Measurements from ENCODE around the gene PDIA5. TPM values are rescaled to one million over a fixed set of nuclear protein-coding genes. Genes with fewer than 3 reads are reported as not detected.

The PDIA5 gene
- total RNA-seq, 1 donor from 2014 or later = 23.4 TPM

DNA sequence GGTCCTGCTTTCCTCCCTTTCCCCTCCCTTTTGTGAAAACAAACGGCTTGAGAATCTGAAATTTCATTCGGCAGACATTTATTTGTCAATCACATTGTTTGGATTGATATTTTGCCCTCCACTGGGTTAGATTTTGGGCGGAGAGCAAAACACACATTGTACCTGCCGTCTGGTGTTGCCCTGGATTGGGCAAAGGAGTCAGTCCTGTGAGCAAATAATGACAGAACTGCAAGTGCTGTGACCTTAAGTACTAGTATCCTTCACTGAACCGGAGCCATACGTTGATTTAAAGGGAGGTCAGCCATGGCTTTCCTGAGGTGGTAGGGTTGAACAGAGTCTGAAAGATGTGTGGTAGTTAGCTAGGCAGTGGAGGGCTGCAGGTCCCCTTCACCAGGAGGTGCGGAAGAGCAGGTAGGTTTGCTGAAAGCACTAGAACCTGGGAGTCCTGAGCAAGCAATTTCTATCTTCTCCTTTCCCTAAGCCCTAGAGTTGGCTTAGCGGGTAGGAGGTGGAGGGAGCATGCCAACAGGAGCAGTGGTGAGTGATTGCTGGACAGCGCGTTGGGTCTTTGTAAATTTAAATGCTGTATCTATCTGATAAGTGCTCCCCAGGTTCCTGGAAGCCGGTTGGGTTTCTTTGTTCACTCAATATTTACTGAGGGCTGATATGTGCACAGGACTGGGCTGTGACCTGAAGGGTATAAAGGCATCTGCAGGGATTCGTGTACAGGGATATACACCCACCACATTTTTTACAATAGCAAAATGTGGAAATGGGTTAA lies 2.0 kb downstream of the PDIA5 start:
- intact Hi-C loops (cut with micrococcal nuclease) = loop anchor here (5.0 kb wide), 1 partner anchor 514 kb away; no protein-coding TSS in a partner anchor

DNA sequence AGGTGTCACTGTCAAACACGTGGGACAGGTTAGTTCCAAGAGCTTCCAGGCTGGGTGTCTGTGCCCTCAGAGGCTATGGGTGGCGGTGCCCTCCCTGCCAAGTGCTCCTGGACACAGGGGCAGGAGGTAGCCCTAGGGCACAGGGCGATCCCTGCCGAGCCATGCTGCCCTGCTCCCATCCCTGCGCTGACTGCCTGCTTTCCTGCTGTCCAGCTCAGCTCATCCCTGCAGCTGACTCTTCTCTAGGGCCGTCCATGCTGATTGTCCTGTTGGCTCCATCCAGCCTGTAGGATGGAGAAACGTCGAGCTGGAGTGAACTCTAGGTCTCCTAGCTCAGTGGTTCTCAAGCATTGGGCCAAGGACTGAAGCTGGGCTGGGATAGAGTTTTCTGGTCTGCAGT lies 3.7 kb downstream of the PDIA5 start:
- intact Hi-C loops (cut with micrococcal nuclease) = no loop called here

DNA sequence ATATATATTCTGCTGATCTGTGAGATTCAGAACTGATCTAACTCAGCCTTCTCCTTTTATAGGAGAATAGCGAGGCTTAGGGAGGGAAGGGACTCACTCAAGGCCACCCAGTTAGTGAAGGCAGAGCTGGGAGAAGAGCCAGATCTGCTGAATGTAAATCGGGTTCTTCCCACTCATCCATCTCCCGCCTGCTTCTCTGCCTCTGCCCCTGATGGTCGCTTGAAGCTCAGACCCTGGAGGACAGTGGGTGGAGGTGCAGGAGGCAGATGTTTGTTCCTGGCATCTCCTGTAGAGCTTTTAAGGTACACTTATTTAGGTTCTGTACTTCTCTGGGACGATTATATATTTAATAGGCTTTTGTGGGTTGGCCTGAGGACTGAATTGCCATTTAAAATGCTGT lies 4.3 kb downstream of the PDIA5 start:
- intact Hi-C loops (cut with micrococcal nuclease) = no loop called here

DNA sequence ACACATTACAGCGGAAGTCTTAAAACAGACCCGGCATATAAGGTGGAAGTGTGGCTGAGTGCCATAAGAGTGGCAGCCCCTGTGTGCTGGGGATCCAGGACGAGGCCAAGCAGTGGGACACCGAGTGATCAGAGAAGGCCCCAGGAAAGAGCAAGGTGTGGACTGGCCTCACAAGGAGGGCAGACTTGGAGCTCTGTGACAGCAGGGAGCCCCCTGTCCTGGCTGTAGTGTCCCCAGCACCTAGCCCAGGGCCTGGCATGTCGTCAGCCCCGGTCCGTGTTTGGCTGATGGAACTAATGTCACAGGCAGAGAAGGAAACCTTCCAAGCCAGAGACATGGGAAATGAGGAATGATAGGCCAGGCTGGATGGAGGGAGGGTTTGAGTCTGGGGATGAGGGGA lies 4.8 kb downstream of the PDIA5 start:
- intact Hi-C loops (cut with micrococcal nuclease) = no loop called here

DNA sequence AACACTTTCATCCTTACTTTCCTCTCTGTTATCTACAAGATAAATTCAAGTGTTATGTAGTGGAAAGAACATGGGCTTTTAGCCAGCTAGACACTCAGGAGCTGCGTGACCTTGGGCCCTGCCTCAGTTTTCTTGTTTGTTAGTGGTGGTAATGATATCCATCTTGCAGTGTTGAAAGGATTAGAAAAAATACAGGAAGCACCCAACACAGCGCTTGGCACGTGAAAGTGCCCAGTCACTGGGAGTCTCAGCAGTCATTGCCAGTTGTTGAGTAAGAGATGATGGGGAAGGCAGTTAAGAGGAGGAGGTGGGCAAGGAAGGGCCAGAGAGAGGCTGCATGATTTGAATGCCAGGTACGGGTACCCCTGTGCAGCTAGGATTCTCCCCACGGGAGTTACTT lies 5.3 kb downstream of the PDIA5 start:
- intact Hi-C loops (cut with micrococcal nuclease) = no loop called here

DNA sequence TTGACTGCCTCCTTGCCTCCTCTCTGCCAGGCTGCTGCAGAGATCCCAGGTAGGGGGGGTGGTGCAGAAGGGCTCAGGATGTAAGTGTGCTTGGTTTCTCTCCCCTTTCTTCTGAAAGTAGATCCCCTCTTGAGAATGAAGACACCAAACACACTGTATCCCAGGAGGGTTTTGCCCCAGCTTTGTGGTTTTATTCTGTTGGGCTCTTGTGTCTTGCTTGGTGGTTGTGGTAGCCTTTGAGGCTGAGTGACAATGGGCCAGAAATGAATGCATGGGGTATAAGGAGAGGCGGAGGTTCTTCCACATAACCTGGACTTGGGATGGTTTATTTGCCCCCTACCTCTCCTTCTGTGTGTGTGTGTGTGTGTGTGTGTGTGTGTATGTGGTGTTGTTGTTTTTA lies 5.7 kb downstream of the PDIA5 start:
- intact Hi-C loops (cut with micrococcal nuclease) = no loop called here

DNA sequence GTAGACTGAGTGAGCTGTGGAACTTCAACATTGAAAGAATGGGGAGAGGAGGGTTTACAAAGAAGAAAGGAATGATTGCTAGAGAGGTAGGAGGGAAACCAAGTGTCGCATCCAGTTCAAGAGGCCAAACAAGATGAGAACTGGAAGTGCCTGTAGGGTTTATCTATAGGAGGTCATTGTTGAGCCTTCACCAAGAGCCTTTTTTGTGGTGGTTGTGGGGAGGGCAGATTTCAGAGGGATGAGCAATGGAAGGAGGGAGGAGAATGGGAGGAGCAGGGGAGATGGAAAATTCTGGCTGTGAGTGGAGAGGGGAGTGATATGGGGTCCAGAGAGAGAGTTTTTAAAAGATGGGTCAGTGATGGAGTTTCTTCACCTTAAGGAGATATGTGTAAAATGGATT lies 8.5 kb downstream of the PDIA5 start:
- intact Hi-C loops (cut with micrococcal nuclease) = no loop called here

DNA sequence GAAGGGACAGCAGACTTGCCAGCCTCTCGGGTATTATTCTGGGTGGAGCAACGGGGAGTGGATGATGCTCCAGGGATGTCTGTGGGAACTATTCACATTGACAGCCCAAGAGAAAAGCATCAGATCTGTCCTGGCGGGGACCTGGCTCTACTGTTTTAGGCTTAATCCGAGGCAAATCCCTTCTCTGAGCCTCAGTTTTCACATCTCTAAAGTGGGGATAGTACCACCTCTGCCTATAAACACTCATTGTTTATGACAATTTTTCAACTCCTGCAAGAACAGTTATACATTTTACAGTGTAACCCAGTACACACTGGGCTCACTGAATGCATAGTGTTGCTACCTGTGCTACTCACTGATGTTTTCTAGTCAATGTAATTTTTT lies 9.3 kb downstream of the PDIA5 start:
- intact Hi-C loops (cut with micrococcal nuclease) = no loop called here

DNA sequence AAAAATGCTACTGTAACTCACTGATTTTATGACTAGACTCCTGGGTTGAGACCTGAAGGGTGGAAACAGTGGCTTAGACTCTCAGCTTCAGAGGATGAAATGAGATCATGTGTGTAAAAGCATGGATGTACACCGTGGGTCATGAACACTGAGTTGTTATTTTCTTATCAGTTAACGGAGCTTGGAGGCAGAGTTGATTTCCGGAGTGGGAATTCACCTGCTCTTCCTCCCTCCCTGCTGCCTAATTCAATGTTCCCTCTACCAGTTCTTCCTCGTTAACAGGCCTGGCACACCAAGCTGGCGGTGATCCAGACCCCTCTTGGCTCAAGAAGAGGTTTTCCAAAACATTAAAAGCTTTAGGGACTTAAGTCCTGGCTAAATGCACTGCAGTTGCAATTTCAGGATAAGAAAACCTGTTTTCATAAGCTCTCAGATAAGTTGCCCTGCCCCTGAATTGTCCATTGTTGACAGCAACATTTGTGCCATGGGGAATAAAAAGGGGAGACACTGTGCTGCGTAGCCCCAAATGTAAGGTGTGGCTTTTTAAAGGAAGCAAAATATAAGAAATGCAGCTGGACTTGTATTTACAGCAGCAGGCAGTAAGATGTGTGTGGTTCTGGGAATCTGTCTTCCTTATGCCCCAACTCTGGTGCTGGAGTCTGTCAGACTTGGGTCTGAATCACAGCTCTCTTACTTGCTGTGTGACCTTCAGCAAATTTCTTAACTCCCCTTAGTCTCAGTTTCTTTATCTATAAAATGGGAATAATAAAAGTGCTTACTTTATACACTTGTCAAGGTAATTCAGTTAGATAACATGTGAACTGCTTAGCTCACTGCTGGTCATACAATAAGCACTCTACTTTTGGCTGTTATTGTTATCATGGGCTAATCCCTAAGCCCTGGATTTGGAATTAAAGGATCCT lies 9.9 kb downstream of the PDIA5 start:
- intact Hi-C loops (cut with micrococcal nuclease) = no loop called here

DNA sequence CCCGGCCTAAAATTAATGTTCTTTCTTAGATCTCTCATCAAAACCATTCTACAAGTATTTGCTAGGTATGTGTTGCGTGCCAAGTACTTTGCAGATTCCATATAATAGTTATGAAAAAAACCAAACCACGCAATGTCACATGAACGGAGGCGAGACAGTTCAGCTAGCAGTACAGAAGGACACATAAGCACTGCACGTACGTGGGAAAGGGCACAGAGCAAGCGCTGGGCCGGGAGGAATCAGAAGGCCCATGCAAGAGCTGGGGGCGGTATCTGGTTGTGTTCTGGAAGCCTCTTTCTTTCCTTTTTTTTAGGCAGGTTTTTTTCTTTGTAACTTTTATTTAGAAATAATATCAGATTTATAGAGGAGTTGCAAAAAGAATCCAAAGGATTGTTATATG lies 11.3 kb downstream of the PDIA5 start:
- intact Hi-C loops (cut with micrococcal nuclease) = no loop called here

DNA sequence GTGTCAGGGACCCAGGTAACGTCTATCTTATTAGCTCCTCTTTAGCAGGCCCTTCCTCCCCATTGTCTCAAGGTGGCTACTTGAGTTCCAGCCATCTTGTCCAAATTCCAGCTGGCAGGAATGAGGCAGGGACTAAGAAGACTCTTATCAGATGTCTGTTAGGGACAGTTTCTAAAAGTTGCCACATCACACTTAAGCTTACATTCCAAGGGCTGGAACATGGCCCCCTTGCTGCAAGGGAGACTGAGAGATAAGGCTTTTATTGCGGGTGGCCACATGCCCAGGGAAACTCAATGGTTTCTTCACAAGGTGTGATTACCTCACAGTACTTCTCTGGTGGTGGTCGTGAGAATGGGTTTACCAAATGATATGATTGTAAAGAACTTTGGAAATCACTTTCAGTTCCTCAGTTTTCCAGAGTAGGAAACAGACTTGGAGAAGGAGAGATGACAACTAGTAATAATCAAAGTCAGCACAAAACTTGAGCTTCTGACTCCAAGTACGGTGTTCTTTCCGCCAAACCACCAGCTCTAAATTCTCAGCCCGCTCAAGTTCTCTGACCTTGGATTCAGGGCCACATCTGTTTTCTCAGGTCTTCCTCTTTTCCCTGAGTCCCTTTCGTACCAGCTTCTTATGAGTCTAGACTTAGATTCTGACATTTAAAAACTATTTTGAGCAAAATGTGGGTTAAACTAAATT lies 14.2 kb downstream of the PDIA5 start:
- intact Hi-C loops (cut with micrococcal nuclease) = no loop called here

DNA sequence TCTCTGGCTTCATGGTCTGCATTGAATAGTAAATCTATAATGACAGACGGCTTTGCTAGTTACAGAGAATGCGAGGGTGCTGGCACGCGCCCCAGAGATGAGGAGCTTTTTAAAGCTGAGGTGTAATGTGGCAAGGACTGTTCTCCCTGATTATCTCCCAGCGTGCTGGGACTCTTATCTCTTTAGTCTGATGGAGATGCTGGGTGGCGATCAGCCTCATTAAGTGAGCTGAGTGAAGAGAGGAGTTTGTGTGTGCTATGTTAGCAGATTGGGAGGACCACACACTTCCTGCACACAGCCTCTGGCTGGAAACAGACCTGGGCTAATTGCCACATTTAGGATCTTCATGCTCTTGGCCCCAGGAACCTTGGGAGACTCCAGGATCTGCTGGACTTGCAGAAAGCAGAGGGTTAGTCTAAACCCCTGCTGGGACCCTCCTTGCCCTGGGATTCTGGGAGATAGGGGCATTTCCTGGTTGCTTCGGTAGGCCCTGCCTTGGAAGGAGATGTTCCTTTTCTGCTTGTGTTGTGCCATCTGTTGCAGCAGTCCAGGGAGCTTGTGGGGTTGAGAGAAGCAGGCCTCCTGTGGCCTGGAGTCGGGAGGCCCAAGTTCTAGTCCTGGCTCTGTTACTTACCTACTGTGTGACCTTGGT lies 15.0 kb downstream of the PDIA5 start:
- intact Hi-C loops (cut with micrococcal nuclease) = no loop called here

DNA sequence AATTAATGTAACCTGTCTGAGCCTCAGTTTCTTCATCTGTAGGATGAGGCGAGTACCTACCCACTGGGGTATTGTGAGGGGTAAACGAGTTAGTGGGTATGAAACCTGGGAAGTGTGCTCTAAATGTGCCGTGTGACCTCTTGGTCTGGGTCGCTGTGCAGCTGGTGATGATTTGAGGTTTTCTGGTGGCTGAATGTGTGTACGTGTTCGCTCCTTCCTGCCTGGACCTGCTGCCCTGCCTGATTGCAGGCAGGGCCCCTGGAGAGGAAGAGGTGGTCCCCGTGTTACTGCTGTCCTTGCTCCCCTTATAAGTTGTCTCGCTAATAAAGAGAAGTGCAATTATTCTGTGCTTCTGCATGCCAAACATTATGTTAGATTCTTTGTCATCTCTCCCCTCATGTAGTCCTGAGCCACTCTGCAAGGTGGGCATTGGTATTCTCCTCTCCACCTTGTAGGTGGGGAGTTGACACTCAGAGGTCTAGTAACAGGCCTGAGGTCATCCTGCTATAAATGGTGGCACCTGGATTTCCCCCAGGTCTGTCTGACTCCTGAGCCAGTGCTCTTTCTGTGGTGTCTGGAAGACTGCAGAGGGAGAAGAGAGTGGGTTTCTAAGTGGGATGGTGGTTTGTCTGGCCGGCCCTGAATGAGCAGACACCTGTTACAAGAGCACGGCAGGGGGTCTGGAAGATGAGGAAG lies 15.7 kb downstream of the PDIA5 start:
- intact Hi-C loops (cut with micrococcal nuclease) = no loop called here

DNA sequence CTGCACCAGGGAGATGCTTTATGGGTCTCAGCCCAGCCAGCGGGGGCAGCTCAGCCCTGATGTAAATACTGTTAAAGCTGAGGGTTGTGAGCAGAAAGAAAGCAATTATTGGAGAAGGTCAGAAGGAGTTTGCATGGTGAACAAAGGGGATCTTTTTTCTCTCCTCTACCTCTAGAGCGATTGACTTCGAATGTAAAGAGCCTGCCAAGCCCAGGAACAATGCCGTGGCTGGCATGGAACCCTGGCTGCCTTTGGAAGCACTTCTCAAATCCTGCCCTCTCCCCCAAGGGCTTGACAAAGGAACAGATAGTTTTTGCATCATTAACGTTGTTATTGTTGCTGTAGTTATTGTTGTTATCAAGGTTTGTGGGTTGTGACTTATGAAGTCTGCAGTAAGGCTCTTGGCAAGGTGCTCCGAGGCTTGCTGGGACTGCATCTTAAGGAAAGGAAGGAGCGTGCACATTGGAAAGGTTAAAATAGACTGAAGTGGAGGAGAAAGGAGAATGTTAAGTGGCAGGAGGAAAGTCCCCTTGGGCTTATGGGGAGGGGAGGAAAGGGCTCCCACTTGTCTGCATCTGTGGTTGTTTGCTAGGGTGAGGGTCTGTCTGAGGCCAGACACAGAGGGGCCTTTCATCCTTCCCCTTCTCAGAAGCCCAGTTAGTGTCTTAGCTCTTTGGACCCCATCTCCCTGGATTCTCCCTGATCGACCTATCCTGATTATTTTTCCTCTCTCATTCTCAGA lies 16.7 kb downstream of the PDIA5 start:
- intact Hi-C loops (cut with micrococcal nuclease) = no loop called here

DNA sequence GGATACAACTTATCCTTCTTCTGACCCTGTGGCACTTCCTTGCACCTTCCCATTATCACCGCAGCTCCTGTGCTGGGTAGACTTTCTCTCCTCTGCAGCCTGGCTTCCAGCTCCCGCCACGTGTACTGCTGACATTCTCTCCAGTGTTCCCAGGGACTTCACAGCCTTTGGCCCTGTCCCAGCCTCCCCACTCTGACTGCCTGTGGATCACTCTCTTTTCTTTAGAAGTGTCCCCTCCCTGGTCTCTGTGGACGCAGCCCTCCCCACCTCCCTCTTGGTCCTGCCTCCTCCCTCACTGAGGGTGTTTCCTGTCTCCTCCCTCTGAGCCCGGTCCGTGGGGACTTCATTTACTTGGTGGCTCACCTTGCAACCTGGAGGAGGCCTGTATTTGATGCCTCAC lies 17.4 kb downstream of the PDIA5 start:
- intact Hi-C loops (cut with micrococcal nuclease) = no loop called here

DNA sequence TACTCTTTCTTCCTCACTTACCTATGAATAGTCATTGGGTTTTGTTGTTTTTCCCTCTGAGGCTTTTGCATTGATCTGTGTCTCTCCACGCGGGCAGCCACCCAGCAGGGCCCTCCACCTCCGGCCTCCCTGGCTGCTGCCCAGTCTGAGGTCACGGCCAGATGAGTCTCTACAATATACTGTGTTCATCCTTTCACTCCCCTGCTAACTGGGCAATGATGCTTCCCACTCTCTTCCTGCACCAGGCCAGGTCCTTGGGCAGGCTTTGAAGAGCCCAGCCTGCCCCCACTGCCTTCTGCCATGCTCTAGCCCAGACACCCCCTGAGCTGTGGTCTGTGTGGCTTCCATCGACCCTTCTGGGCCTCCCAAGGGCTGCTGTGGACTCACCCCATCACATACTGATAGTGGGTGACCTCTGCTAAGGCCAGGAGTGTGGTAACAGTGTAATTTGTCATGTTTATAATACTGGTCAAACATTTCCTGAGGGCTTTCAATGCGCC lies 18.0 kb downstream of the PDIA5 start:
- intact Hi-C loops (cut with micrococcal nuclease) = no loop called here

DNA sequence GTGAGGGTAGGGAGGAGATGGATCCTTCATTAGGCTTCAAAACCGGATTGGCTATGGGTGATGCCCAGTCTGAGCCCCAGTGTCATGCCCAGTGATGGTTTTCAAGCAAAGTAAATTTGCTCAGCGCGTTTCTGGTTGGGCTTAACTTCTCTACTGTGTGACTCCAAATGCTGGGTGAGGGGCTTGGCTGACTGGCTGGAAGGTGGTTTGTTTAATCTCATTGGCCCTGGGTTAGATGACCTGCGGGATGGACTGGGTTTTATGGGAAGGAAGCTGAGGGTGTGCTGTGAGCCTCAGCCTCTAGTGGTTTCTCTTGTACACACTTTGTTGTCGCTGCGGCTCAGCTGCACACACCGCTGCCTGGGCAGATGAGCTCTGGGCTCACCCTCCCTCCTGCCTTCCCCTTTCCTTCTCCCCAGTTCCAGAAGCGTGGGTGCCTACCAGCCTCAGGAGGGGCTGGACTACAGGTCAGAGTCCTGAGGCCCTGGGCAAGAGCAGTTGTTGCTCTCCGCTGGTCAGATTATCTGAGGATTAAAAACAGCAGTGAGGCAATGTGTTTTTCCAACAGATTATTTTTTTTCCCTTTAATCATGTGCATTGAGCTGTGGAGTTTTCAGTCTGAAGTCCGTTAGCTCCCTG lies 18.6 kb downstream of the PDIA5 start:
- intact Hi-C loops (cut with micrococcal nuclease) = no loop called here

DNA sequence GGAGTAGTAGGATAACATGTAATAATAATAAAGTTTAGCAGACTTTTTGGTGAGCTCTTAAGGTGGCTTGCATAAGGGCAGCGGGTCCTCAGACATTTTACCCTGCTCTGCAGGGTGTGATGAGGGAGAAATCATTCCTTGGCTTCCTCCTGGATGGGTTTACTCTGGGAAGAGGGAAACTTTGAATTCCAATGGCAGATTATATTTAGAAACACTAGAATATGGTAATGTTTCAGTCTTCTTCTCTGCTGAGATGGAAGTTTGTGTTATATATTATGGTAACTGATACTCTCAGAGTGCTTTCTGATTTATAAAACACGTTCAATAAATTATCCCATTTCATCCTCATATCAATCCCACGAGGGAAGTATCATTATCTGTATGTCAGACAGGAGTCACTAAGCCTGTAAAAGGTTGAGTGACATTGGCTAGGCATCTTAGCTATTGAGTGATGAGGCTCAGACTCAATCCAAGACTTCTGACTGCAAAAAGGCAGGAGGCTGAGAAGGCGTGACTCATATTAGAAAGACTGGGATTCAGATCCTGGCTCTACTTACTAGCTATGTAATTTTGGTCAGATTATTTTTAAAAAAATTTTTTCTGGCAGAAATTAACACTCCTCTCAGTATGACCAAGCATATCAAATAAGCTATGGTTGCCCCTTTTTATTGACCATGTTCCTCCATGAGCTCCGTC lies 19.3 kb downstream of the PDIA5 start:
- intact Hi-C loops (cut with micrococcal nuclease) = no loop called here

DNA sequence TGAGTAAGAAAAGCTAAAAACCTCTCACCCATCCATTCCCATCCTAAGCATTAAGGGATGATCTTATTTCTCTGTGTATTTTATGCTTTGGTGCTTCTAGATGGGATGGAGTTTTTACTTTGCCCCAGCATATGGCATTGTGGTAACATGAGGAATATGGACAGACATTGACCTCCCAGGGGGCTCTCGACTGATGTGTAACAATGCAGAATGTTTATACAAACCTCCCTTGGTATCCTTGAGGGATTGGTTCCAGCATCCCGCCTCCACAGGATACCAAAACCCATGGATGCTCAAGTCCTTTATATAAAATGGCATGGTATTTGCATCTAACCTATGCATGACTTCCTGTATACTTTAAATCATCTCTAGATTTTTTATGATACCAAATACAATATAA lies 21.6 kb downstream of the PDIA5 start:
- intact Hi-C loops (cut with micrococcal nuclease) = no loop called here

Measured in T-helper 1 cell treated with Interleukin-12 subunit alpha and Interleukin-12 subunit beta and Interleukin-4 antibody, amounts not matched to agents 30 ng/mL and 1 ng/mL, for 36 hours (primary cell).